Ovary (tissue), 9 donors: Measurements from ENCODE around the gene TUBGCP4. TPM values are rescaled to one million over a fixed set of nuclear protein-coding genes. Genes with fewer than 3 reads are reported as not detected.

Experiments used
- DNase-seq, 5 donors: peaks; one replicate each; pipeline ENCODE4 v3.0.0-alpha.2; 2019 to 2020
- H3K27ac ChIP-seq, 2 donors: fragments of 200-600 bp; one replicate each; pipeline versions ENCODE4 v1.5.1 to v1.8.0; 2019 to 2022
- H3K27me3 ChIP-seq: fragments of 200-600 bp; one replicate; pipeline ENCODE4 v1.8.0; 2022
- H3K36me3 ChIP-seq: fragments of 200-600 bp; sonication (generic); one replicate; pipeline ENCODE4 v1.5.1; 2019
- H3K4me1 ChIP-seq: one replicate; pipeline ENCODE4 v1.8.1; 2013; ENCODE audit warnings: mild to moderate bottlenecking, moderate library complexity; ENCODE audit not compliant: insufficient read depth
- H3K4me3 ChIP-seq: fragments of 200-600 bp; sonication (generic); one replicate; pipeline ENCODE4 v1.5.1; 2017
- H3K9me3 ChIP-seq, 2 donors: fragments of 200-600 bp in 1 of 2; sonication (generic) in 1 of 2; one replicate each; pipeline versions ENCODE4 v1.5.1 to v1.8.1; 2013 to 2019; ENCODE audit warnings: mild to moderate bottlenecking in 1 of 2, moderate library complexity in 1 of 2
- EP300 ChIP-seq: sonication (generic); formaldehyde crosslinking; IDR thresholded peaks from one replicate; pipeline ENCODE4 v1.6.1; 2017; ENCODE audit warnings: antibody characterized with exemption
- POLR2A ChIP-seq: fragments of 450-650 bp; IDR thresholded peaks from one replicate; pipeline ENCODE4 v1.6.1; 2017; ENCODE audit warnings: antibody characterized with exemption, mild to moderate bottlenecking, moderate library complexity
- WGBS, 3 donors: extraction: QIAGEN DNeasy Blood & Tissue Kit in 1 of 3; methylation state at CpG; one replicate each; pipeline versions ENCODE4 v1.1.5 to v1.1.7; 2013 to 2017; 5-methylcytosine and 5-hydroxymethylcytosine counted together
- intact Hi-C, 4 donors: fragments of 100-400 bp; cut with DNase I; formaldehyde crosslinking; loops; one replicate each; pipeline versions ENCODE4 v1.11.0 to v1.15.1; 2022 to 2023
- polyA plus RNA-seq, 2 donors: library from polyadenylated mRNA; stranded (reverse); fragments of 200-250 nt in 1 of 2; fragments of 350-450 nt in 1 of 2; fragmentation: Illumina TruSeq in 1 of 2; extraction: RNeasy Lipid Tissue Mini Kit (QIAGEN cat#74804) in 1 of 2; gene quantifications; one replicate each; pipeline ENCODE4 v1.2.3, GENCODE V29; 2013 to 2014
- total RNA-seq, 7 donors: library from RNA; depleted of rRNA in 2 of 7; stranded (reverse); fragments of >200 nt in 2 of 7; fragmentation: NEBNext Ultra II Directional in 3 of 7; extraction: Animal tissue kit (Norgen Biotek cat#: 25700) in 3 of 7; gene quantifications; one replicate each; pipeline versions ENCODE4 v1.1.0 to v1.2.4, GENCODE V29; 2016 to 2023
- TF ChIP-seq, protein P1 (sequence below), 3 donors: fragments of 450-650 bp in 2 of 3; fragments of 200-600 bp in 1 of 3; IDR thresholded peaks; one replicate each; pipeline versions ENCODE4 v1.5.1 to v1.8.0; 2016 to 2022; ENCODE audit warnings: antibody characterized with exemption in 3 of 3, mild to moderate bottlenecking in 1 of 3
- donor health status: DM: no; HTN: no; CAD: no; lungs with moderate emphysema.
- donor health status: DM: no; HTN: no; CAD: no.
- donor health status: Bipolar disorder and iron deficiency.
- donor health status: DM: yes; HTN: yes; CAD: no.
- donor health status: DM: no; HTN: no; CAD: no.
- donor health status: DM: yes; HTN: yes; CAD: no.

Gene TUBGCP4
- total and polyA plus RNA-seq, 9 donors = 5.0 to 17.0 (median 15.4) TPM

DNA sequence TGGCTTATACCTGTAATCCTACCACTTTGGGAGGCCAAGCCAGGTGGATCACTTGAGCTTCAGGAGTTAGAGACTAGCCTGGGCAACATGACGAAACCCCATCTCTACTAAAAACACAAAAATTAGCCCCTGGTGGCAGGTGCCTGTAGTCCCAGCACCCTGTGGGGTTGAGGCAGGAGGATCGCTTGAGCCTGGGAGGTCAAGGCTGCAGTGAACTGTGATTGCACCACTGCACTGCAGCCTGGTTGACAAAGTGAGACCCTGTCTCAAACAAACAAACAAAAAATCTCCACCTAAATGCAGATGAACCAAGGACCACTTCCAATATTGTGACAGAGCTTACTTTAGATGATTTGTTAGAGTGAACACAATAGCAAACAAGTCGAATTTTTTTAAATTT lies 68.4 kb downstream of the TUBGCP4 start:
- DNase-seq = no peak

GRCh38 chr15:43440721-43441281 lies 69.9 kb downstream of the TUBGCP4 start:
- Histone ChIP-seq H3K4me1 (no peaks in the 10 kb centered on the region), H3K27me3 (no peaks in the 10 kb centered on the region), H3K4me3 (no peak overlapping the region), H3K36me3 (no peaks in the 10 kb centered on the region), H3K27ac (peak overlapping the region in 1 of 2 donors; percentile 9), H3K9me3 (no peaks in the 10 kb centered on the region)
- no peak for TF ChIP-seq POLR2A
- TF ChIP-seq, protein P1, sequence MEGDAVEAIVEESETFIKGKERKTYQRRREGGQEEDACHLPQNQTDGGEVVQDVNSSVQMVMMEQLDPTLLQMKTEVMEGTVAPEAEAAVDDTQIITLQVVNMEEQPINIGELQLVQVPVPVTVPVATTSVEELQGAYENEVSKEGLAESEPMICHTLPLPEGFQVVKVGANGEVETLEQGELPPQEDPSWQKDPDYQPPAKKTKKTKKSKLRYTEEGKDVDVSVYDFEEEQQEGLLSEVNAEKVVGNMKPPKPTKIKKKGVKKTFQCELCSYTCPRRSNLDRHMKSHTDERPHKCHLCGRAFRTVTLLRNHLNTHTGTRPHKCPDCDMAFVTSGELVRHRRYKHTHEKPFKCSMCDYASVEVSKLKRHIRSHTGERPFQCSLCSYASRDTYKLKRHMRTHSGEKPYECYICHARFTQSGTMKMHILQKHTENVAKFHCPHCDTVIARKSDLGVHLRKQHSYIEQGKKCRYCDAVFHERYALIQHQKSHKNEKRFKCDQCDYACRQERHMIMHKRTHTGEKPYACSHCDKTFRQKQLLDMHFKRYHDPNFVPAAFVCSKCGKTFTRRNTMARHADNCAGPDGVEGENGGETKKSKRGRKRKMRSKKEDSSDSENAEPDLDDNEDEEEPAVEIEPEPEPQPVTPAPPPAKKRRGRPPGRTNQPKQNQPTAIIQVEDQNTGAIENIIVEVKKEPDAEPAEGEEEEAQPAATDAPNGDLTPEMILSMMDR (IDR thresholded peaks at IDR 0.05) = peak in 2 of 3 donors; percentile 67 to 79
- intact Hi-C loops = no loop called here
- peak in 3 of 5 donors; percentile 21 to 64 (median 39) for DNase-seq
- WGBS, 3 donors = 6 to 9% (median 8%) methylated on average over 4 of the region's 4 CpGs

More for the DNA sequence above, 68.4 kb downstream of the TUBGCP4 start:
- TF ChIP-seq, protein P1 (IDR thresholded peaks at IDR 0.05) = no peak
- no peak for TF ChIP-seq EP300
- no peak for TF ChIP-seq POLR2A
- Histone ChIP-seq H3K4me3 (no peak overlapping the region), H3K36me3 (no peaks in the 10 kb centered on the region), H3K27me3 (no peaks in the 10 kb centered on the region), H3K4me1 (no peaks in the 10 kb centered on the region), H3K9me3 (no peaks in the 10 kb centered on the region), H3K27ac (no peak overlapping the region)
- WGBS, 3 donors = 77 to 82% (median 78%) methylated on average over 3 of the region's 3 CpGs
- intact Hi-C loops = no loop called here

GRCh38 chr15:43441316-43441715 lies 70.4 kb downstream of the TUBGCP4 start:
- intact Hi-C loops = no loop called here

GRCh38 chr15:43446344-43446743 lies 75.4 kb downstream of the TUBGCP4 start:
- no peak overlapping the region for H3K27ac ChIP-seq
- H3K9me3 ChIP-seq = no peaks in the 10 kb centered on the region
- H3K36me3 ChIP-seq = no peaks in the 10 kb centered on the region
- H3K27me3 ChIP-seq = no peaks in the 10 kb centered on the region
- 74 to 88% (median 84%) methylated on average over 2 of the region's 2 CpGs for WGBS, 3 donors
- TF ChIP-seq, protein P1 (IDR thresholded peaks at IDR 0.05) = no peak
- no peak for TF ChIP-seq POLR2A
- TF ChIP-seq EP300 = no peak
- H3K4me1 ChIP-seq = no peaks in the 10 kb centered on the region
- no peak for DNase-seq
- H3K4me3 ChIP-seq = no peak overlapping the region
- intact Hi-C loops = no loop called here

More at GRCh38 chr15:43441316-43441715, 70.4 kb downstream of the TUBGCP4 start:
- DNase-seq = no peak
- H3K4me3 ChIP-seq = no peak overlapping the region
- H3K4me1 ChIP-seq = no peaks in the 10 kb centered on the region
- no peaks in the 10 kb centered on the region for H3K9me3 ChIP-seq
- TF ChIP-seq POLR2A = no peak
- TF ChIP-seq, protein P1 (IDR thresholded peaks at IDR 0.05) = no peak
- H3K27me3 ChIP-seq = no peaks in the 10 kb centered on the region
- H3K36me3 ChIP-seq = no peaks in the 10 kb centered on the region
- H3K27ac ChIP-seq = no peak overlapping the region
